Stimulated activated CD4-positive, alpha-beta T cell treated with anti-CD3 and anti-CD28 coated beads, TNF-alpha, amount 100 ng/mL, for 4 hours (primary cell): ENCODE measurements around the gene NFKBIL1.
A peak's percentile ranks its signal among the peaks of the same experiment; 100 is the strongest.
"Not testable (repeated sequence)": the region's sequence is repeated elsewhere in the genome, so short reads cannot be mapped to it uniquely, and the experiment has no call there.

Experiments
- DNase-seq, 3 experiments: peaks; one replicate each; pipeline ENCODE4 v3.0.0-alpha.2; 2020; ENCODE audit warnings: low read depth in 3 of 3

Gene NFKBIL1

DNA sequence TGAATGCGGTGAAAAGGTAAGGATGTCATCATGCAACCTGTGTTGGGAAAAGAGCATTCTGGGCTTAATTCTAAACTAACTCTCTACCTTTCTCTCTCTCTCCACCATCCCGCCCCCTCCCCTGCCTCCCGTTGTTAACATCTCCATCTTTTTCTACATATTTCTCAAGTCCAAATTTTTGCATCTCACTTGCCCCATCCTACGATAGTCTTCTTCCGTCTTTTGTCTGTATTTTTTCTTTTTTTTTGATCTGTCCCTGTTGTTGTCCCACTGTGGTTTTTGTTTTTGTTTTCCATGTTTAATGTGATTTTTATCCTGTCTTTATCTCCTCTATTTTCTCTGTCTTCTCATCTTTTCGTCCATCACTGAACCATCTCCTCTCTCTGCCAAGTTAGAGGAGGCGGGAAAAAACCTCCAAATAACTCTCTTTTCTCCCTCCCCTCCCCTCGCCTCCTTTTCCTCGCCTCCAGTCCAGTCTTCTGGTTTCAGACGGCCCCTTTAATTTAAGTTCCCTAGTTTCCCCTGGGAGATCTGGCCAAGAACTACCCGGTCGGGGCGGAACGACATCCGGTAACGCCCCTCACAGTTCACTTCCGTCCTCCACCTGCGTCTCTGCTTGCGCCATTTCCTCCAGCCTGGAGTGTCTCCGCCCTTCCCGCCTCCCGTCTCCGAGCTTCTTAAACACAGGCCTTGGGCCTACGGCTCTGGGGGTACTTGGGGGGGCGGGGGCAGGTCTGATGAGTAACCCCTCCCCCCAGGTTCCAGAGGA, at the start of gene NFKBIL1:
Gene NFKBIL1, plus strand, starts transcription at position 651 of the 769 bp plus-strand sequence. Its CDS starts 87 bp downstream, at position 738.
- DNase-seq = peak; percentile 72 to 84 (median 80)

GRCh38 chr6:31498748-31499147, 48.7 kb upstream of the NFKBIL1 start:
- DNase-seq = no peak

DNA sequence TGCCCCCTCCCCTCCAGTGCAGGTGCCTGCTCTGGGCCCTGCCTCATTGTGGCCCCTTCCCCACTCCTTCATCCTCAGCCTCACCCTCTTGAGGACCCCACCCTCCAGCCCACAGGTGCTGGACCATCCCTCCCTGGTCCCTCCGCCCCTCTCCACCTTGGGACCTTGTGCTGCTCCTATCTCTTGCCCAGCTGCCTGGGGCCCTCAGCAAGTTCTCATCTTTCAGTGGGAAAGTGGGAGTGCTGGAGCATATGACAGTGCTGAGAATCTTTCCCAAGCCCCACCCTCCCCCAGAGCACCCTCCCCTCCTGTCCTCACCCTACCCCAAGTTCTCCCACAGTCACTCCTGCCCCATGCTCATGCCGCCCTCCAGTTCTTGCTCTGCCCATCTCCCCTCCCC, 47.8 kb upstream of the NFKBIL1 start:
- DNase-seq = not testable (repeated sequence)

DNA sequence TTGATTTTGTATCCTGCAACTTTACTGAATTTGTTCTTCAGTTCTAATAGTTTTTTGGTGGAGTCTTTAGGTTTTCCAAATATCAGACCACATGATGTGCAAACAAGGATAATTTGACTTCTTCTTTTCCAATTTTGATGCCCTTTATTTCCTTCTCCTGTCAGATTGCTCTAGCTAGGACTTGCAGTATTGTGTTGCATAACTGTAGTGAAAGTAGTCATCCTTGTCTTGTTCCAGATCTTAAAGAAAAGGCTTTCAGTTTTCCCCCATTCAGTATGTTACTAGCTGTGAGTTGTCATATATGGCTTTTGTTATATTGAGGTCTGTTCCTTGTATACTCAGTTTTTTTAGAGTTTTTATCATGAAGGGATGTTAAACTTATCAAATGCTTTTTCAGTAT, 44.8 kb upstream of the NFKBIL1 start:
- no peak for DNase-seq

DNA sequence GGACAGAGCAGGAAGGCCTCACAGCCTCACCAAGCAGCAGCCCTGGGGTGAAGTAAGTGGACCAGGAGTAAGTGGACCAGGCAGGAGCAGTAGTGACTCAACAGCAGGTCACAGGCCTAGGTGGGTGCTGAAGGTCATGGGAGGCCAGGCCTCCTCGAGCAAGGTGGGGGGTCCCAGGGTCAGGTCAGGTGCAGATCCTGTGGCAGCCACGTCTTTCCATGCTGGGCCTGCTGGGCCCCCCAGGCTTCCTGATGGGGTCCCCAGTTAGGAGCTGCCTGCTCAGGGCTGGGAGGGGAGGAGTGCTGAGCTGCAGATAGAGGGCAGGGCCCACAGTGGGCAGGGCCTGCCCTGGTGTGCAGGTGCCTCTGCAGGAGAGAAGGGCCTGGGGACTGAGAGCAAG, 38.4 kb upstream of the NFKBIL1 start:
- not testable (repeated sequence) for DNase-seq

DNA sequence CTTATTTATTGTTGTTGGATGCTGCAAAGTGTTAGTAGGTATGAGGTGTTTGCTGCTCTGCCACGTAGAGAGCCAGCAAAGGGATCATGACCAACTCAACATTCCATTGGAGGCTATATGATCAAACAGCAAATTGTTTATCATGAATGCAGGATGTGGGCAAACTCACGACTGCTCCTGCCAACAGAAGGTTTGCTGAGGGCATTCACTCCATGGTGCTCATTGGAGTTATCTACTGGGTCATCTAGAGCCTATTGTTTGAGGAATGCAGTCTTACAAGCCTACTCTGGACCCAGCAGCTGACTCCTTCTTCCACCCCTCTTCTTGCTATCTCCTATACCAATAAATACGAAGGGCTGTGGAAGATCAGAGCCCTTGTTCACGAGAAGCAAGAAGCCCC, 37.4 kb upstream of the NFKBIL1 start:
- no peak for DNase-seq

- DNase-seq = no peak
These were observed 33.8 kb upstream of the NFKBIL1 start for GRCh38 chr6:31513456-31514165.

- no peak for DNase-seq
These were observed 25.6 kb upstream of the NFKBIL1 start for GRCh38 chr6:31521835-31522234.

GRCh38 chr6:31525553-31525931, 21.9 kb upstream of the NFKBIL1 start:
- DNase-seq = no peak

DNA sequence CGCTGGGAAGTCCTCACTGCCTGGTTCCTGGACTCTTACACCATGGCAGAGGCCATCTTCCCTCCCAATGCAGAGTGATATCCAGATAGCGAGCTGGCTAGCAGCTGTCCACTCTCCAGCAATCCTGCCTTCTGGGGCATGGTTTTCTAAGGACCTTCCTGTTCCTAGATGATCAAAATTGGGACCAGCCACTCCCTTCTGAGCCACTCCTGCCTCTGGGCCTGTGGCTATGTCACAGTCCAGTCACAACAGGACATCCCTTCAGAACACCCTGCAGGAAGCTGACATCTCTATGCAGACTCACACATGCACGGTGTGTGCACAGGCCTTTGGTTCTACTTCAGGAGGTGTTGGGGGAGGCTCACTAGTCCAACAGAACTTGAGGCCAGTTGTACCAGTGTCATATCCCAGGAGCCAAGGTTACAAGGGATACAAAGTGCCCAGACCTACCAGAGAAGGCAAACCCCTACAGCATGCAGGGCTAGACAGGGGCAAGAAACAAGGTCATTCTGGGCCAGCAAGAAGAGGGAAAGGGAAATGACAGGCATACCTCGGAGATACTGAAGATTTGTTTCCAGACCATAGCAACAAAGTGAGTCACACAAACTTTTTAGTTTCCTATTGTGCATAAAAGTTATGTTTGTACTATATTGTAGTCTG, 21.3 kb upstream of the NFKBIL1 start:
- no peak for DNase-seq

DNA sequence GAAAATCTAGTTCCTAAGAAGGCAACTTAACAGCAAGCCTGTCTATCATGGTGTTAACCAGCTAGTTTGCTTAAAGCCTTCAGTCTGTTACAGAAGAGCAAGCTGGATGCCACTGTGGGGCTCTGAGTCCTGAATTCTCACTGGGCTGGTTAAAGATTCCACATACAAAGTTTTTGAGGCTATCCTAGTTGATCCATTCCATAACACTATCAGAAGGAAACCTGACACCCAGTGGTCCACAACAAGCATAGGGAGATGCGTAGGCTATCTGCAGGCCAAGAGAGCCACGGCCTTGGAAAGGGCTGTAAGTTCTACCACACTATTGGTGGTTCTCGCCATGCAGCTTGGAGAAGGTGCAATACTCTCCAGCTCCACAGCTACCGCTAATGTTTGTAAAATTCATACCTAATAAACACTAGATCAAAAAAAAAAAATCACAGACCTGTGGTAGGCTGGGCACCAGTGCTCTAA, 19.1 kb upstream of the NFKBIL1 start:
- no peak for DNase-seq

- no peak for DNase-seq
These were observed 18.5 kb upstream of the NFKBIL1 start, which contains the start of gene MCCD1 for GRCh38 chr6:31528821-31529328. MCCD1 (plus strand) TSS chr6:31528962; CDS start chr6:31529015, 53 bp downstream.

DNA sequence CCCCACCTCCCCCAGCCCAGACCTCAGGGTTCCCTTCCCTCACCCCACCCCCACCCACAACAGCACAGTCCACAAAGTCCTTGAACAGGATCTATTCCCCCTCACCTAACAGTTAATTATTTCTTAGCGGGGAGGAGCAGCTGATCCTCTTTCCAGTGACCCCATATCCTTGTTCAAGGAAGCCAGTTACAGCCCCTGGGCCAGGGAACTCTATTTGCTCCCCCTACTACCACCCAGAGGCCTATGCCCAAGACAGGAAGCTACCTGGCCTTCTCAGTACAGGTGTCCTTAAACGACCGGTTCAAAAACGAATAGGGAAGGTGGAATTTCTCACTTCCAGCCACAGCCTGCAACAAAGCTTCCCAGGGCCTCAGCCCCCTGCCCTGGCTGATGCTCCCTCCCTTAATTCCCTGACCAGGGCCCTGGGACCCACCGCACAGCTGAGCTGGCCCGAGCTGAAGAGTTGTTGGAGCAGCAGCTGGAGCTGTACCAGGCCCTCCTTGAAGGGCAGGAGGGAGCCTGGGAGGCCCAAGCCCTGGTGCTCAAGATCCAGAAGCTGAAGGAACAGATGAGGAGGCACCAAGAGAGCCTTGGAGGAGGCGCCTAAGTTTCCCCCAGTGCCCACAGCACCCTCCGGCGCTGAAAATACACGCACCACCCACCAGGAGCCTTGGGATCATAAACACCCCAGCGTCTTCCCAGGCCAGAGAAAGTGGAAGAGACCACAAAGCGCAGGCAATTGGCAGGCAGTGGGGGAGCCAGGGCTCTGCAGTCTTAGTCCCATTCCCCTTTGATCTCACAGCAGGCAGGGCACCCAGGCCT, 17.9 kb upstream of the NFKBIL1 start:
- DNase-seq = no peak

DNA sequence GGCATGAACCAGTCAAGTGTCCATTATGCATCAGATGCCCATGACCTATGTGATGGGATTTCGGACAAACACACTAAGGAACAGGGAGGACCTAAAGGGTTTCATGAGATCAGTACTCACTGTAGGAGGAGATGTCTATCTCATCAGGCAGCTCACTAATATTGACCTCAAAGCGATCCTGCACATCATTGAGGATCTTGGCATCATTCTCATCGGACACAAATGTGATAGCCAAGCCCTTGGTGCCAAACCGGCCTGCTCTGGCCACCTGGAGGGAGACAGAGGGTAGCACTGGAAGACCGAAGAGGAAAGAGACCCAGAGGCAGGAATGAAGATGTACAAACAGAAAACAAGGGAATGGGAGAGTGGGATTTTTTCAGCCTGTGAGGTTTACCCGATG, 16.7 kb upstream of the NFKBIL1 start:
- DNase-seq = no peak

DNA sequence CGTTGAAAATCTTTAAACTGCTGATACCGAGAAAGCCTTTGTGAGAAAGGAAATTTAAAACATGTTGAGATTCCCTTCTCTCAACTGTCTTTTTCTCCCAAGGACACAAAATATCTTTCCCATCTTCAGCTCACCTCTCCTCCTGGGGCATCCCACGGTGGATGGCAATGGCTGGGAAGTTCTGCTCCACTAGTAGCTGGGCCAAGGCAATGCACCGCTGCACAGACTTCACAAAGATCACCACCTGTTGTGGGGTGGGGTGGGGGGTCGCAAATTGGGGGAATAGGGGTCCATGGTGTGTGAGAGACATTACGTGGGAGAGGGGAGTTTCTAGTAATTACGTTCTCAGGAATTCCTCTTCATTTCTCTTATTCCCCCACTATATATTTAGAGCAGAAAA, 16.2 kb upstream of the NFKBIL1 start:
- no peak for DNase-seq

GRCh38 chr6:31531771-31532643, 15.4 kb upstream of the NFKBIL1 start:
- DNase-seq = no peak

- DNase-seq = no peak
These were observed 14.6 kb upstream of the NFKBIL1 start for GRCh38 chr6:31532644-31533454.

DNA sequence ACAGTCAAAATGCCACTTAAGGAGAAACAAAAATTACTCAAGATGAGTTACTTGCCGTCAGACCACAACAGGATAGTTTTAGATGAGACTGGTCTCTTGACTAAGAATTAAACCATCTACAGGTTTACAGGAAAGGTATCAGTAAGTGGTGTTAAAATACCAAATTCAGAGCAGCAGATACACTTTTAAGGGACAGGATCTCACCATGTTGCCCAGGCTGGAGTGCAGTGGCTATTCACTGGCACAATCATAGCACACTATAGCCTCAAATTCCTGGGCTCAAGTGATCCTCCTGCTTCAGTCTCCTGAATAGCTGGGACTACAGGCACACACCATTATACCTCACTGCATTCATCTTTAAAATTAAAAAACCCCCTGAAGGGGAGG, 14.0 kb upstream of the NFKBIL1 start:
- no peak for DNase-seq

DNA sequence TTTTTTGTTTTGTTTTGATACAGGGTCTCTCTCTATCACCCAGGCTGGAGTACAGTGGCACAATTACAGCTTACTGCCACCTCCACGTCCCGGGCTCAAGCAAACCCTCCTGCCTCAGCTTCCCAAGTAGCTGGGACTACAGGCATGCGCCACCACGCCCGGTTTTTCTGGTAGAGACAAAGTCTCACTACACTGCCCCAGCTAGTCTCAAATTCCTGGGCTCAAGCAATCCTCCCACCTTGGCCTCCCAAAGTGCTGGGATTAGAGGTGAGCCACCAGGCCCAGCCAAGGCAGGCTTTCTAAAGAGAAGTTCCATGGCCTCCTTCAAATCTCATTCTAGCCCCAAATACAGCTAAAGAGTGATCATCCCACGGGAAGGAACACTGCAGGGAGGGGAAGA, 13.4 kb upstream of the NFKBIL1 start:
- DNase-seq = no peak
